Activated CD4-positive, CD25-positive, alpha-beta regulatory T cell treated with anti-CD3 and anti-CD28 coated beads, Interleukin-2, amount 50 U/mL, for 72 hours (primary cell): ENCODE data around the gene LRP2.
"Not testable (repeated sequence)": the region's sequence is repeated elsewhere in the genome, so short reads cannot be mapped to it uniquely, and the experiment has no call there.

ENCODE experiments used
- DNase-seq: peaks from one replicate; pipeline ENCODE4 v3.0.0; 2021

LRP2 gene

DNA sequence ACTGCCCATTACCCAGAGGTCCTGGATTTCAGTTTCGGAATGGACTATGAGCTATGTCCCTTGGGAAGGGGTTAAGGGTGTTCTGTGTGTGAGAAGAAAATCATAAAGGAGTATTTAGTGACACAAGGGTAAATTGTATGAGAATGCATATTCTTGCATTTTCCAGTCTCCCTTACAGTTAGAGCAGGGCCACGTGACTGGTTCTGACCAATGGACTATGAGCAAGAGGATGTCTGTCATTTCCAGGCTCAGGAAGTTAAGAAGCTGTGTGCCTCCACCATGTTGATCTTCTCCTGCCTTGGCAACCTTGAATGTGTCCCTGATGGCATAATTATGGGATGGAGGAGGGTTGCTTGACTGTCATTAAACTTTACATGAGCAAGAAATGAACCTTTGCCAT, 198.0 kb downstream of the LRP2 start:
- DNase-seq, result no peak

DNA sequence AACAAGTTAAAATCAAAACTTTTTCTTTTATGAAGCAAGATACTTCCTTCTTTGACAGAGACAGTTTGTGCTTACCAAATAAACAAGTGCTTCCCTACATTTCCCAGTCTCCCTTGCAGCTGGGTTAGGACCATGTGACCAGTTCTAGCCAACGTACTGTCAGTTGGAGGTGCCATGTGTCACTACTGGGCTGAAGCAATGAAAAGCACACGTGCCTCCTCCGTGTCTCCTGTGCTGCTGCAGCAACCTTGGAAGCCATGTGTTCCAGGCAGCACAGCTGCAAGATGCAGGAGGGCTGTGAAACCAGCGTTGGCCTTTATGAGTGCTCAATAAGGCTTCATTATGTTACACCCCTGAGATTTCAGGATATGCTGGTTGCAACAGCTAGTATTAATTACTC, 199.7 kb downstream of the LRP2 start:
- no peak for DNase-seq

DNA sequence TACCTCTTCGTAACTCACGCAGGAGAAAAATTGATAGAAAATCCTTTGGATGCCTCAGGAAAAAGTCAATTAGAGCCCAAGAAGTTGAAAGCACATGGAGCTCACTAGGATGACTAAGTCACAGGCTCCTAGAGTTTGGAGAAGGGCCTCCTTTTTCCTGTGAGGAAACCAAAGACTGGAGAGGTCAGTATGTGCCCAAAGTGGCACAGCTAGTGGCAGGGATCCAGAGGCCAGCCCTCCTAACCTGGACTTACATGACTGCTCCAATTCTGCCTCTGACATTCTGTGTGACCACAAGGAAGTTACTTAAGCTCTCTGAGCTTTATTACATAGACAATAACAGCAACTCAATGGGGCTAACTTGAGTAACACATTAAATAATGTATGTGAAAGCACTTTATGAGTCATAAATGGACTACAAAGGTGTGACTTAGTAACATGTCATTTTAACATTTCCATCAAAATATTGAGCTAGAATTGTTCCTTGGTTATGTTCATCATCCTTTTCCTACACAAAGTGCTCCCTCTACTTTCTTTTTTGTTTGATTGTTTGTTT, 201.3 kb downstream of the LRP2 start:
- DNase-seq, result no peak

DNA sequence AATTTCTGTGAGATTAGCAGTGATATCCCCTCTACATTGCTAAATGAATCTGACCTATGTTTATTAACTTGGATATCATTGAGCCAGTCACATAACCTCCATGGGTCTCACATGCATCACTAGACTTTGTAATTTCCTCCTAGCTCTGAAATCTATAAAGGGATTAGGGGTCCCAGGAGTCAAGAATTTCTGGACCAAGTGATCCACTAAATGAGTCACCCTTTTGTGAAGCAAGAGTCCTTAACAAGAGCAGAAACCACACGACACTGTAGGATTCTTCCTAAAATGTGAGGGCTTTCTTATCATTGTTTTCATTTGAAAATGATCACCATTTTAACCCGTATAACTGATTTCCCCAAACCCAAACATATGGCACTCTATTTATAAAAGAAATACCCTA, 202.6 kb downstream of the LRP2 start:
- no peak for DNase-seq

DNA sequence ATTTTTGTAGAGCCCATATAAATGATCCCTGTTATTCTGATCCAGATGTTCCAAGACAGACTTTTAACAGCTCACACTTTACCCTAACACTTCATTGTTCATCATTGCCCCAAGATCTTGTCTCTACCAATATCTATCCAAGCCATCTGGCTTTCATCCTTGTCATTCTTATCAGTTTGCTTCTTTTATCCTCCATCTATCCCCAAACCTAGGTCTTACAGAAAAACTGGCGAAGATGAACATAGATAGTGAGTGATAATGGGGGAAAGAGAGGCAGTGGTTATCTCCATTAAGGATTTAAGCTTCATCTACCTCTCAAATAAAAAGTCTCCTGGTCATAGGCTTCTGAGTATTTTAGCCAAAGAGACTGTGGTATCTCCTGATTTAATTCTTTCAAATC, 203.5 kb downstream of the LRP2 start:
- DNase-seq, result no peak

DNA sequence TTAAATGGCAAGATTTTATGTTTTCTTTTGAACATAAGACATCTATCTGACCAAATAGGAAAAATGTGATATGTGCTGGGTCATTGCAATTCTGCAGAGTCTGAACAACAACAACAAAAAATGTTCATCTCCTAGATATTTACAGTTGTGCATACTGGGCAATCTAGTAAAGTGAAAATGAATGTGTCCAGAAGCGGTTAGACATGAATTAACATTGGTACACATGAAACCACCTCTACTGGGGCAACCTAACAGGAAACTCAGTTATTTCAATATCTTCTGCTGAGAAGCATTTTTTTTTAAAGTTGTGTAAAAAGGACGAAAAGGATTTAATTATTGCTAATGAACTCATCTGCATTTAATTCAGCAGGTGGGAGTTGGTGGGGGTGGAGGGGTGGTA, 216.1 kb downstream of the LRP2 start:
- DNase-seq, result no peak

DNA sequence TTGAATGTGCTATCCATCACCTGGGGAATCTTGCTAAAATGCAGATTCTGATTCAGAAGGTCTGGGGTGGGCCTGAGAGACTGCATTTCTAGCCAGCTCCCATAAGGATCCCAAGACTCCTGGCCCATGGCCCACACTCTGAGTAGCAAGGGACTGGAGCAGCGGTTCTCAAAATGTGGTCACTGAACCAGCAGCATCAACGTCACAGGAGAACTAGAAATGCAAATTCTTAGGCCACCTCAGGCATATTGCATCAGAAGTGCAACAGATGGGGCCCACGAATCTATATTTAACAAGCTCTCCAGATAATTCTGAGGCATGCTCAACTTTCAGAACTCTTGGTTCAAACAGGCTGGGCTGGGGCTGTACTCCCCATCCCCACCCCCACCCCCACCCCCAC, 218.3 kb downstream of the LRP2 start:
- no peak for DNase-seq

DNA sequence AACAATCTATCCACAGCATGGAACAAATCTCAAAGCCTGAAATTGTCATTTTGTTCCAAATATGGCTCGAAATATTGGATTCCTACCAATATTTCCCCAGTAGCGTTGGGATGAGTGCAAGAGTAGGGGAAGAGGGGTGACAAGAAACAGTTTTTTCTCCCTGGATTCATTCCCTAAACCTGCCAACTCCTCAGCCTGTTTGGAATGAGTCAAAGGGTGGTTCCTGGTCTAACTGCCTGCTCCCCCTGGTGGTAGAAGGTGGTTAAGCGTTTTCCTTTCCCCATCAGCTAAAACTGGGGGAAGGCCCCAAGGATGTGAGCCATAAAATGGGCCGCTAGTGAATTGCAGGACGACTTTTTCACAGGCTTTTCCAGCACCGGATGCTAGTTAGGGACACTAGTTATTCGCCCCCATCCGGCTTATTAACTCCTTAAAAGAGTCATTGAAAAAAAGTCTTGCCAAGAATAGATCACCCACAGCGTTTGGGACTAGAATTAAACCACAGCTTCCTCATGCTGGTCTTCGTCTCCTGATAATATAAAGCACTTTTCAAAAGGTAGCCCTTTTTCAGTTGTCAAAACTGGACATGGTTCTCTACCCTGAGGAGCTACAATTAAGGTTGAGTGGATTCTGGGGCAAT, 220.5 kb downstream of the LRP2 start:
- DNase-seq, result peak; percentile 52

DNA sequence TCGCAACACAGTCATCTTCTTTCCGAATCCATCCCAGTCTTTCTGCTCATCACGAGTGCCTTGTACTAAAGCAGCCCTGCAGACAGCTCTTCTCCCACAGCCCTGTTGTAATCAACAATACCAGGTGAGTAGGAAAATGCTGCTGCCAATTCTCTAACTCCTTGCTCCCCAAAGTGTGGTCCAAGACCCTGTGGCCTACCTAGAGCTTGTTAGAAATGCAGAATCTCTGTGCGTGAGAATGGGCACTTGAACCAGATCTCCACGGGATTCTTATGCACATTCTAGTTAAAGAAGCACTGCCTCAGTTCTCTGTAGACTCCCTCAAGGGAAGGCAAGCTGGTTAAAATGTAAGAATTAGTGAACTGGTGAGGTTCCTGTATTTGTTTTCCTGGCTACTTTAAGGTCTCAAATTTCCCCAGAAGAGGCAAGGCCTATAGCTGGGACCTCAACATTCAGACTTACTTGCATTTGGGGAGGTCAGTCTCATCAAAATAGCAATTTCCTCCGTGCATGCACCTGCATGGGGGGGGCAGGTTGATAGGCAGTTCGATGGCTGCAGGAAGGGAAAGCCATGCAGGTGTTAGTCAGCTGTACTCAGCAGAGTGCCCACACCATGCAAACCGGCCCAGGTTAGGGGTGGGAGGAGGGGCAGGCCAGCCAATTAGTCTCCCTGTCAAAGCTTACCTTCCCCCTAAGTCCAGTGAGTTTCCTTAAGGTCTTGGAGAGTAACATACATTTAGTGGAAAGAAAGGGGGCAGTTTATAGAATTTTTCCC, 222.2 kb downstream of the LRP2 start:
- DNase-seq, result no peak

DNA sequence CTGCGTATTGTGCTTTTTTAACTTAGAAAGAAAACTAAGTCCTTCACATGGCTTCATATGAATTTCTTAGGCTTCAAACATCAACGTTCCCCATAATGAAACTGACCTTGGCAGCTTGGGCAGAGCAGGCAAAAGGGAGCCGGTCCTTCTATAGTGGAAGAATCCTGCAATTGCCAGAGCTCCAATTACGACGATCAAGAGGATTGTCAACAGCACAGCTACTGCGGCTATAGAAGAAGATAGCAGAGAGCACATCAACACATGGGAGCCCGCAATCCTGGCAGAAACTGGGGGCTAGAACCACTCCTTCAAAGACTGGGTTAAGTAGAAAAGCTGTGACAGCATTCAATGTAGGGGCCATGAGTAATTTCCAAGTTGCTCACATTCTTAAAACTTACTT, 223.2 kb downstream of the LRP2 start:
- DNase-seq, result no peak

DNA sequence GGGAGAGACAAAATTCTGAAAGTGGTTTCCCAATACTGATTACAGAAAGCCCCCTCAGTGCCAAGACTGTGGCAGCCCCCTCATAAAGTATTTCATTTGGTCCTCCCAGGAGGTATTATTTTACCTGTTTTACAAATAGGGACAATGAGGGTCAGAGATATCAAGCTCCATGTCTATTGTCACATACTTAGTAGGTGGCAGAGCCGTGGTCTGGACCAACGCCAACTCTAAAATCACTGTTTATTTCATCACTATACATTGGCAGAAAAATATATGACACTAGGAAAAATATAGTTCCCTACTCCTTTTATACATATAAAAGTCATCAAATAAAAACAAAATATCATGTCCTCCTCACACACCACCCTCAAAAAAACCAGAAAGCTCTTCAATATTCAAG, 224.4 kb downstream of the LRP2 start:
- DNase-seq, result no peak

DNA sequence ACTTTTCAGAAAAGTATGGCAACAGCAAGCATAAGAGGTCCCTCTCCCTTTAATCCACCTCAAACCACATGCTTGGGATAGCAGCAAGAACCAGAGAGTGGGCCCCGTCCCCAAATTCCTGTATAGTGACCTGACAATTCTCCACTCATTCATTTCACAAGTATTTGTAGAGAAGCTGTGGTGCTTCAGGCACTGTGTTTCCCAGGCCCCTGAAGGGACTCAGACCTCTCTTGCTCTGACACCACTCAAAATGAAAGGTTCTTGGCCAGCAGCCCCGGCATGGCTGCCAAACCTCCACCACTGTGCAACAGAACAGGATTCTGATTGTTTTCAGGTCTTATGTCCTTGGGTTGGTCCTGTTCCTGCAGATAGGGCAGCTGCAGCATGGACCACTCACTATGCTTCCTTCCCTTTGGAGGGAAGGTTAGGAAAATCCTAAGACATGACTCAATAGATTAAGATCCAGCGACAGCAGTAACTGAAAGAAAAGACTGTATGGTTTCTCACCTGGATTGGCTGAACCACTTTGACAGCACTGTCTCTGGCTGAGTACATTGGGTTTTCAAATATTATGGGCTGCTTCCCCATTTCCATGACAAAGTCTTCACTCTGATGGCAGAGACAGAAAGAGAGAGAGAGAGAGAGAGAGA, 225.3 kb downstream of the LRP2 start:
- no peak for DNase-seq

DNA sequence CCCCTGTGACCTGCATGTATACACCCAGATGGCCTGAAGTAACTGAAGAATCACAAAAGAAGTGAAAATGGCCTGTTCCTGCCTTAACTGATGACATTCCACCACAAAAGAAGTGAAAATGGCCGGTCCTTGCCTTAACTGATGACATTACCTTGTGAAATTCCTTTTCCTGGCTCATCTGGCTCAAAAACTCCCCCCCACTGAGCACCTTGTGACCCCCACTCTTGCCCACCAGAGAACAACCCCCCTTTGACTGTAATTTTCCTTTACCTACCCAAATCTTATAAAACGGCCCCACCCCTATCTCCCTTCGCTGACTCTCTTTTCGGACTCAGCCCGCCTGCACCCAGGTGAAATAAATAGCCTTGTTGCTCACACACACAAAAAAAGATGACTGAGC, 225.9 kb downstream of the LRP2 start:
- not testable (repeated sequence) for DNase-seq

DNA sequence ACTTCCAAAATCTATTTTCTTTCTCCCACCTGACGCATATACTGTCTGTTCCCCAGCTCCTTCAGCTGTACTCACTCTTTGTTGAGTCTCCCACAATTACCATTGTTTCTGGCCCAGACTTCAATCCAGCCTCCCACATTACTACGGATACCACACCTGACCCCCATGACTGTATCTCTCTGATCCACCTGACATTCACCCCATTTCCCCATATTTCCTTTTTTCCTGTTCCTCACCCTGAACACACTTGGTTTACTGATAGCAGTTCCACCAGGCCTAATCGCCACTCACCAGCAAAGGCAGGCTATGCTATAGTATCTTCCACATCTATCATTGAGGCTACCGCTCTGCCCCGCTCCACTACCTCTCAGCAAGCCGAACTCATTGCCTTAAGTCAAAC, 228.1 kb downstream of the LRP2 start:
- not testable (repeated sequence) for DNase-seq

DNA sequence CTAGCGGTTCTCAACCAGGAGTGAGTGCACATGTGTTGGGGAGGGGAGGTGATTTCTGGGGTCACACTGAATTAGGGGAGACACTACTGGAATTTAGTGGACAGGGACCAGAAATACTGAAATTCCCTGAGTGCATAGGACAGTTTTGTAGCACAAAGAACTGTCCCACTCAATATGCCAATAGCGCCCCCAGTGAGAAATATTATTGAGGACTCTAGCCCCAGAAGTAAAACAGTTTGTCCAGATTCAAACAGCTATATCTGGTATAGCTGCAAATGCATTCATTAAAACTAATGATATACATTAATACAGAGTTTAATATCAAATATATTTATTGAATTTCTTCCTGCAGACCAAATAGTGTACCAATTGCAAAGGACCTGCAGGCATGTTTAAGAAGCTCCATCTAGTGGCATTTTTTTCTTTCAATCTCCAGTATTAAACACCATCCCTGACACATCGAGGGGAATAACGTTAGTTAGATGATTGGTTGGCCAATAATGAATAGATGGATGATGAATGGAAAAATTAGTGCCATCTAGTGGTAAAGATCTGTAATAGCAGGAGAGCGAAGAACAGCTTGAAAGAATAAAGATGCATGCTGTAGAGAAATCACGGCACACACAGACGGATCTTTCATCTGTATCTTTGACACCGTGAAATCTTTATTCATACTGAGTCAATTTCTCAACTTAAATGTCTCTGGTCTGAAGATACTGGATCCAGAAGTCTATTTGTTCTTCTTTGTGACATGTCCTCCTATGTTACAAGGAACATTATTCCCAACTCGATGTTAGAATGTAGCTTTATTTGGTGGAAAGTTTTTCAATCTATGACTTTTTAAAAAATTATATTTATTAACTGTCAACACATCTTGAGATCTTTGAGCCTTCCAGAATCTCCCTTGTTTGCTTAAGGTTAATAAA, 230.5 kb downstream of the LRP2 start:
- DNase-seq, result no peak

DNA sequence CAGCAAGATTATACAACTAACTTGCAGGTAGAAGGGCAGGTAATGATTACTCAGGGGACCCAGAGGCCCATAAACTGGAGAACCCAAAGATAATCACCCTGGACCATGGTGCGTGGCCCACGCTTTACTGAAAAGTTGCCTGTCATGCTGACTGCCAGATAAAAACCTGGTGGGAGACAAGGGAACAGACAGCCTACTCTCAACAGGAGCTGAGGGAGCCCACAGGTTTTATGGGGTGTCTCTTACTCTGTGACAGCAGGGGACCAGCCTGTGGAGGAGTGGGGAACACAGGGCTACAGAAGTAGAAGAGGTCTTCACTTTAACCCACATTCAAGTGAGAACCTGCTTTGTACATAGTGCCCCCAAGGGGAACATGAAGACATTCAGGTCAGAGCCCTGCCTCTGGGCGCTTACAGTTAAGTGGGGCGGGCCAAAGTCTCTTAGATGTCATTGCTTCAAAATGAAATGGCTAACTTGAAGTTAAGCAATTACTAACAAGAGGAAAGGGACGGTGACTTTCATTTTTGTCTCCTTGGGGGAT, 232.6 kb downstream of the LRP2 start:
- DNase-seq, result no peak

DNA sequence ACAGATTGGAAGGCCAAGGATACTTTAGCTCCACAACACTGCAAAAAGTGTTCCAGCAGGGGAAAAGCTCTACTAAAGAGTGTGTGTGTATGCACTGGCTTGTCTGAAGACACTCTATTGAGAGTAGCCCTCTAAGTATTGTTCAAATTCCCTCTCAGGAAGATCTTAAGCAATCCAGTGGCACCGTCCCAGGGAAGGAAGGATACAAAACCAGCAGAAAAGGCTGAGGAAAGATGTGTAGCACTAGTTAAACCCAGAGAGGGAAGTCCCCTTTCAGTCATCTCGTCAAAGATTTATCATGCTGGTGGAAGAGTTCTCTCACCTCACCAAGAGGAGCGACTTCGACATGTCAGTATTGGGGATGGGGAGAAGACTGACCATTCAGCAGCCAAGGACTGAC, 242.5 kb downstream of the LRP2 start:
- no peak for DNase-seq

DNA sequence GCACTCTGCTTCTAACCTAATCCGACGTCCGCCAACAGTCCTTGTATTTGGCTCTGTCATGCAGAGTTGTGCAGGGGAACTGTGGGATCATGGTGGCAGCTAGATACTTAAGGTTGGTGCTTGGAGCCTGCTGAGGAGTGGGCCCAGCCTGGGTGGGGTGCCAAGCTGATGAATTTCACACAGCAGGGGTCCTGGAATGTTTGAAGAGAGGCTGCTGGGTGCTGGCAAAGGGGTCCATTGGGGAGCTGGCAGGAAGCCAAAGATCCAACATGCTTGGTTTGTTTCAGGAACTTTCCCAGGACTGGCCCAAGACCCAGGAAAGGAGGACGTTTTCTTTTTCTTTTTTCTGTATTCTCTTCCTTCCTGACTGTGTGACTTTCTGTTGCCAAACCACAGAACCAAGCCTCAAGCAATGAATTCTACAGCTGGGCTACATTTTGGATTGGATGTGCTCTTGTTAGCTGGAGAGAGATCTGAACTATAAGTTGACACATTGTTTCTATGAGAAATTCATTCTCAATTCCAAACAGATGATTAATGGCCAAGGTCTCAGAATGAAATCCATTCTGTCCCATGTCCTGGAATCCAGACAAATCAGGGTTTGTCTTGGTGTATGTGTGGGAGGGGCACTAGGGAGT, 243.1 kb downstream of the LRP2 start:
- DNase-seq, result no peak

DNA sequence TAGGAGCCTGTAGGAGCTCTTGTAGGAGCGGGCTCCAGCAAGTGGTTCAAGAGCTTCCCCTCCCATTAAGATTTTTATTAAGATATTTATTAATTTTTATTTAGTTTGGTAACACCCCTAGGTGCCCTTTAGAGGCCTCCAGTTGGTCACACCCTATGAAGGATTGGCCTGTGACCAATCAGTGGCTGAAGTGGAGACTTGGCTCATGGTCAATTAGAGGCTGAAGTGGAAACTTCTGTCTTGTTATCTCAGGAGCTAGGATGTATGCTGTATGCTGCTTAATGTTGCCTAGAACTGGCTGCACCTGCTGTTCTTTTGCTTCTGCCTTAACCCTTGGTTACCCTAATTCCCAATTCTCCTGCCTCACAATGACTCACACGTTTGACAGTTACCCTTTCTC, 244.3 kb downstream of the LRP2 start:
- DNase-seq, result no peak

DNA sequence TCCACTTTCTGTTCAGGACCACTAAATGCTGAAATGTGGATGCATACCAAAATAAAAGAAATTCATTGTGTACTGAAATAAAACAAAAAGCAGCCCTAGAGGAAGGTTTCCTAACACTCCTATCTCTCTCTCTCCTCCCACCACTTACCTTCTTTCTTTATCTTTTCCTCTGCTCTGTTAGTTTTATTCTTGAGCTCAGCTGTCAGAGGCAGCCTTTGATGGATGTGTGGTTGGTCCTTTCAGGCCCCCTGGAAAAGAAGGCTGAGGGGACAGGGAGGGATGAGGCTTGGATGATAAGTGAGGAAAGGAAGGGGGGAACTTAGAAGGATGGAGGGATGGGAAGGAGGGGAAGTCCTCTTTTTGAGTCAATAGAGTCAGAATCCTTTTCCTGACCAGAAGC, 245.3 kb downstream of the LRP2 start:
- DNase-seq, result no peak

DNA sequence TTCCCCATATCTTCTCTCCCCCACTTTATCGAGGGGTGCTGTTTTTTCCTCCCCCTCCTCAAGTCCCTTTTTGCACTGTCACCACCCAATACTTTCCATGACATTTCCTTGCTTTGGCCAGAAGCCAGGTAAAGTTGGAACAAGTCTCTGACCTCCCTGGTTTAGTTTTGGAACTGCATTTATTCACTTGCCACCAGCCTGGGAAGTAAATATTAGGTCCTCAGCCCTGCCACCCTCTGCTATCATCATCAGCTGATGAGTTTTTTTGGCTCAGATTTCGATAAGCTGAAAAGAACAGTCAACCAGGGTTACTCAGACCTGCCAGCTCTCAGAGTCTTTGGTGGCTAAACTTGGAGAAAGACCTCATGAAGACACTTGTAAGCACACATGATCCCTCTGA, 246.0 kb downstream of the LRP2 start:
- DNase-seq, result no peak

DNA sequence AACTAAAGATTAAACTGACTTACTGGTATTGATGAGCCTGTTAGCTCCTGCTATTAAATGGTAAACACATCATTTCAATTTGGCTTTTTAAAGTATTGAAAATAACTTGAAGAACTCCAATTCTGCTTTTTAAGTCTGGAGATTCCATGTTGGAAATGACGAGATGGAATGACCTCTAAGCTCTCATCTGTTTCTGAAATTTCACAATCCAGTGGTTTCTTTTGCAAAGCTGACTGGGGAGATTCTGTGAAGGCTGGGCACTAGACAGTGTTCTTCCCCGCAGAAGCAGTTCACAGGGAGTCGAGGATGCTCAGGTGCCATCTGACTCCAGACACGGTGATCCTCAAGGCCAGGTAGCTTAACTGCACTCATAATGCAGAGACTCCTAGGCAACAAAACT, 248.3 kb downstream of the LRP2 start:
- no peak for DNase-seq
